Liver (tissue), 9 donors: Measurements from ENCODE around the gene CUL5. TPM values are rescaled to one million over a fixed set of nuclear protein-coding genes. Genes with fewer than 3 reads are reported as not detected.

Source experiments
- DNase-seq: peaks from one replicate; pipeline ENCODE4 v3.0.0-alpha.2; 2017; ENCODE audit warnings: low spot score
- H3K27ac ChIP-seq, 2 donors: one replicate each; pipeline ENCODE4 v1.7.0; 2013; ENCODE audit warnings: inconsistent platforms in 2 of 2, low read length in 2 of 2, control low read depth in 1 of 2, low read depth in 1 of 2, mild to moderate bottlenecking in 1 of 2
- H3K27me3 ChIP-seq, 4 donors: one replicate each; pipeline versions ENCODE4 v1.6.1 to v1.7.0; 2013; ENCODE audit warnings: low read length in 3 of 4, inconsistent platforms in 1 of 4, mild to moderate bottlenecking in 1 of 4, moderate library complexity in 1 of 4; ENCODE audit not compliant: control insufficient read depth in 4 of 4, insufficient read depth in 4 of 4
- H3K36me3 ChIP-seq, 4 donors: one replicate each; pipeline versions ENCODE4 v1.6.1 to v1.7.0; 2013; ENCODE audit warnings: low read length in 3 of 4, mild to moderate bottlenecking in 3 of 4, low read depth in 1 of 4, moderate library complexity in 1 of 4; ENCODE audit not compliant: control insufficient read depth in 4 of 4, insufficient read depth in 3 of 4
- H3K4me1 ChIP-seq, 4 donors: one replicate each; pipeline versions ENCODE4 v1.6.1 to v1.7.0; 2013; ENCODE audit warnings: low read length in 3 of 4, mild to moderate bottlenecking in 3 of 4, moderate library complexity in 1 of 4; ENCODE audit not compliant: control insufficient read depth in 4 of 4, insufficient read depth in 4 of 4
- H3K4me3 ChIP-seq, 3 donors: one replicate each; pipeline versions ENCODE4 v1.6.1 to v1.7.0; 2013; ENCODE audit warnings: low read length in 3 of 3, control low read depth in 1 of 3, low read depth in 1 of 3, mild to moderate bottlenecking in 1 of 3
- H3K9ac ChIP-seq, 2 donors: one replicate each; pipeline ENCODE4 v1.7.0; 2013; ENCODE audit warnings: low read length in 2 of 2, mild to moderate bottlenecking in 2 of 2, moderate library complexity in 2 of 2, control low read depth in 1 of 2, low read depth in 1 of 2
- H3K9me3 ChIP-seq, 4 donors: one replicate each; pipeline versions ENCODE4 v1.6.1 to v1.7.0; 2013; ENCODE audit warnings: low read length in 3 of 4; ENCODE audit not compliant: control insufficient read depth in 4 of 4
- EGR1 ChIP-seq, 2 donors: IDR thresholded peaks; 2 replicates each; pipeline ENCODE4 v1.6.1; 2016 to 2018; ENCODE audit warnings: antibody characterized with exemption in 2 of 2, low read depth in 2 of 2
- FOXA1 ChIP-seq: IDR thresholded peaks from 2 replicates; pipeline ENCODE4 v1.6.1; 2016; ENCODE audit warnings: antibody characterized with exemption
- FOXA2 ChIP-seq: IDR thresholded peaks from 2 replicates; pipeline ENCODE4 v1.6.1; 2016; ENCODE audit warnings: antibody characterized with exemption
- GABPA ChIP-seq, 2 donors: IDR thresholded peaks in 1 of 2; conservative IDR thresholded peaks in 1 of 2; 2 replicates each; pipeline ENCODE4 v1.6.1; 2016; ENCODE audit warnings: antibody characterized with exemption in 2 of 2, mild to moderate bottlenecking in 1 of 2, moderate library complexity in 1 of 2
- HNF4A ChIP-seq, 2 donors: conservative IDR thresholded peaks; 2 replicates each; pipeline ENCODE4 v1.6.1; 2016; ENCODE audit warnings: antibody characterized with exemption in 2 of 2, mild to moderate bottlenecking in 2 of 2
- HNF4G ChIP-seq: IDR thresholded peaks from 2 replicates; pipeline ENCODE4 v1.6.1; 2016; ENCODE audit warnings: antibody characterized with exemption
- JUND ChIP-seq, 2 donors: IDR thresholded peaks; 2 replicates each; pipeline ENCODE4 v1.6.1; 2016; ENCODE audit warnings: antibody characterized with exemption in 2 of 2
- MAX ChIP-seq: IDR thresholded peaks from 2 replicates; pipeline ENCODE4 v1.6.1; 2016; ENCODE audit warnings: antibody characterized with exemption
- NR2F2 ChIP-seq: IDR thresholded peaks from 2 replicates; pipeline ENCODE4 v1.6.1; 2016; ENCODE audit warnings: antibody characterized with exemption
- RAD21 ChIP-seq, 2 donors: IDR thresholded peaks; 2 replicates each; pipeline ENCODE4 v1.6.1; 2016; ENCODE audit warnings: antibody characterized with exemption in 2 of 2, mild to moderate bottlenecking in 2 of 2
- RXRA ChIP-seq, 2 donors: IDR thresholded peaks; 2 replicates each; pipeline ENCODE4 v1.6.1; 2017 to 2018; ENCODE audit warnings: antibody characterized with exemption in 2 of 2, mild to moderate bottlenecking in 1 of 2
- SP1 ChIP-seq: IDR thresholded peaks from 2 replicates; pipeline ENCODE4 v1.6.1; 2018; ENCODE audit warnings: antibody characterized with exemption, mild to moderate bottlenecking
- TAF1 ChIP-seq: conservative IDR thresholded peaks from 2 replicates; pipeline ENCODE4 v1.6.1; 2016; ENCODE audit warnings: antibody characterized with exemption, mild to moderate bottlenecking
- YY1 ChIP-seq: IDR thresholded peaks from 2 replicates; pipeline ENCODE4 v1.6.1; 2016; ENCODE audit warnings: antibody characterized with exemption, mild to moderate bottlenecking
- ZBTB33 ChIP-seq: IDR thresholded peaks from 2 replicates; pipeline ENCODE4 v1.6.1; 2016; ENCODE audit warnings: antibody characterized with exemption
- WGBS: extraction: QIAGEN DNeasy Blood & Tissue Kit; methylation state at CpG from one replicate; pipeline ENCODE4 v1.1.7; 2013; 5-methylcytosine and 5-hydroxymethylcytosine counted together
- polyA plus RNA-seq, 2 donors: library from polyadenylated mRNA; stranded (reverse) in 1 of 2; unstranded in 1 of 2; fragments of 200-250 nt in 1 of 2; fragments of >200 nt in 1 of 2; fragmentation: Nextera tagmentation in 1 of 2; extraction: Ambion mirVana in 1 of 2; gene quantifications; one replicate each; pipeline versions ENCODE4 v1.2.1 to v1.2.3, GENCODE V29; 2013 to 2015
- total RNA-seq, 2 donors: library from RNA; depleted of rRNA; stranded (reverse); fragments of >200 nt; gene quantifications; one replicate each; pipeline ENCODE4 v1.2.3, GENCODE V29; 2014
- TF ChIP-seq, protein P1 (sequence below): IDR thresholded peaks from 2 replicates; pipeline ENCODE4 v1.6.1; 2016; ENCODE audit warnings: antibody characterized with exemption, mild to moderate bottlenecking
- TF ChIP-seq, protein P2 (sequence below): IDR thresholded peaks from 2 replicates; pipeline ENCODE4 v1.6.1; 2016; ENCODE audit warnings: antibody characterized with exemption
- TF ChIP-seq, protein P3 (sequence below): fragments of 150-350 bp; IDR thresholded peaks from 2 replicates; pipeline ENCODE4 v1.5.1; 2017; ENCODE audit warnings: improper control_type of control experiment, low read depth, low read length; ENCODE audit not compliant: missing input control
- donor health status: healthy.
- donor health status: healthy.
- donor health status: healthy.
- donor health status: healthy.
- donor health status: healthy.

Gene CUL5
- total and polyA plus RNA-seq, 4 donors, result 5.6 to 21.1 (median 12.9) TPM

- 96% methylated on average over 2 of the region's 2 CpGs for WGBS
- Histone ChIP-seq H3K9ac (no peak overlapping the region), H3K27ac (no peak overlapping the region), H3K27me3 (no peaks in the 10 kb centered on the region), H3K4me1 (peaks cover 0 to 14% (median 7%) of the 10 kb centered on the region in 4 donors), H3K36me3 (no peaks in the 10 kb centered on the region), H3K4me3 (no peak overlapping the region), H3K9me3 (no peaks in the 10 kb centered on the region)
- DNase-seq, result no peak
- TF ChIP-seq YY1 (no peak), SP1 (no peak), NR2F2 (no peak), RAD21 (IDR thresholded peaks at IDR 0.05) (no peak), MAX (no peak), RXRA (IDR thresholded peaks at IDR 0.05) (no peak), JUND (IDR thresholded peaks at IDR 0.05) (no peak), HNF4G (no peak), HNF4A (conservative IDR thresholded peaks at IDR 0.05) (no peak), TAF1 (no peak), ZBTB33 (no peak), FOXA1 (no peak), EGR1 (IDR thresholded peaks at IDR 0.05; ENCODE audit: low read depth in 2 of 2) (no peak), GABPA (IDR thresholded peaks at IDR 0.05 in 1 of 2, conservative IDR thresholded peaks at IDR 0.05 in 1 of 2) (no peak), FOXA2 (no peak)
- TF ChIP-seq, protein P1, sequence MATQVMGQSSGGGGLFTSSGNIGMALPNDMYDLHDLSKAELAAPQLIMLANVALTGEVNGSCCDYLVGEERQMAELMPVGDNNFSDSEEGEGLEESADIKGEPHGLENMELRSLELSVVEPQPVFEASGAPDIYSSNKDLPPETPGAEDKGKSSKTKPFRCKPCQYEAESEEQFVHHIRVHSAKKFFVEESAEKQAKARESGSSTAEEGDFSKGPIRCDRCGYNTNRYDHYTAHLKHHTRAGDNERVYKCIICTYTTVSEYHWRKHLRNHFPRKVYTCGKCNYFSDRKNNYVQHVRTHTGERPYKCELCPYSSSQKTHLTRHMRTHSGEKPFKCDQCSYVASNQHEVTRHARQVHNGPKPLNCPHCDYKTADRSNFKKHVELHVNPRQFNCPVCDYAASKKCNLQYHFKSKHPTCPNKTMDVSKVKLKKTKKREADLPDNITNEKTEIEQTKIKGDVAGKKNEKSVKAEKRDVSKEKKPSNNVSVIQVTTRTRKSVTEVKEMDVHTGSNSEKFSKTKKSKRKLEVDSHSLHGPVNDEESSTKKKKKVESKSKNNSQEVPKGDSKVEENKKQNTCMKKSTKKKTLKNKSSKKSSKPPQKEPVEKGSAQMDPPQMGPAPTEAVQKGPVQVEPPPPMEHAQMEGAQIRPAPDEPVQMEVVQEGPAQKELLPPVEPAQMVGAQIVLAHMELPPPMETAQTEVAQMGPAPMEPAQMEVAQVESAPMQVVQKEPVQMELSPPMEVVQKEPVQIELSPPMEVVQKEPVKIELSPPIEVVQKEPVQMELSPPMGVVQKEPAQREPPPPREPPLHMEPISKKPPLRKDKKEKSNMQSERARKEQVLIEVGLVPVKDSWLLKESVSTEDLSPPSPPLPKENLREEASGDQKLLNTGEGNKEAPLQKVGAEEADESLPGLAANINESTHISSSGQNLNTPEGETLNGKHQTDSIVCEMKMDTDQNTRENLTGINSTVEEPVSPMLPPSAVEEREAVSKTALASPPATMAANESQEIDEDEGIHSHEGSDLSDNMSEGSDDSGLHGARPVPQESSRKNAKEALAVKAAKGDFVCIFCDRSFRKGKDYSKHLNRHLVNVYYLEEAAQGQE, result no peak
- TF ChIP-seq, protein P2, sequence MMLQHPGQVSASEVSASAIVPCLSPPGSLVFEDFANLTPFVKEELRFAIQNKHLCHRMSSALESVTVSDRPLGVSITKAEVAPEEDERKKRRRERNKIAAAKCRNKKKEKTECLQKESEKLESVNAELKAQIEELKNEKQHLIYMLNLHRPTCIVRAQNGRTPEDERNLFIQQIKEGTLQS, result no peak
- TF ChIP-seq, protein P3, sequence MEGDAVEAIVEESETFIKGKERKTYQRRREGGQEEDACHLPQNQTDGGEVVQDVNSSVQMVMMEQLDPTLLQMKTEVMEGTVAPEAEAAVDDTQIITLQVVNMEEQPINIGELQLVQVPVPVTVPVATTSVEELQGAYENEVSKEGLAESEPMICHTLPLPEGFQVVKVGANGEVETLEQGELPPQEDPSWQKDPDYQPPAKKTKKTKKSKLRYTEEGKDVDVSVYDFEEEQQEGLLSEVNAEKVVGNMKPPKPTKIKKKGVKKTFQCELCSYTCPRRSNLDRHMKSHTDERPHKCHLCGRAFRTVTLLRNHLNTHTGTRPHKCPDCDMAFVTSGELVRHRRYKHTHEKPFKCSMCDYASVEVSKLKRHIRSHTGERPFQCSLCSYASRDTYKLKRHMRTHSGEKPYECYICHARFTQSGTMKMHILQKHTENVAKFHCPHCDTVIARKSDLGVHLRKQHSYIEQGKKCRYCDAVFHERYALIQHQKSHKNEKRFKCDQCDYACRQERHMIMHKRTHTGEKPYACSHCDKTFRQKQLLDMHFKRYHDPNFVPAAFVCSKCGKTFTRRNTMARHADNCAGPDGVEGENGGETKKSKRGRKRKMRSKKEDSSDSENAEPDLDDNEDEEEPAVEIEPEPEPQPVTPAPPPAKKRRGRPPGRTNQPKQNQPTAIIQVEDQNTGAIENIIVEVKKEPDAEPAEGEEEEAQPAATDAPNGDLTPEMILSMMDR, result no peak
Observed at GRCh38 chr11:108112057-108112456, 103.4 kb downstream of the CUL5 start.
